Measurements from ENCODE around the gene RAB1B.

DNA sequence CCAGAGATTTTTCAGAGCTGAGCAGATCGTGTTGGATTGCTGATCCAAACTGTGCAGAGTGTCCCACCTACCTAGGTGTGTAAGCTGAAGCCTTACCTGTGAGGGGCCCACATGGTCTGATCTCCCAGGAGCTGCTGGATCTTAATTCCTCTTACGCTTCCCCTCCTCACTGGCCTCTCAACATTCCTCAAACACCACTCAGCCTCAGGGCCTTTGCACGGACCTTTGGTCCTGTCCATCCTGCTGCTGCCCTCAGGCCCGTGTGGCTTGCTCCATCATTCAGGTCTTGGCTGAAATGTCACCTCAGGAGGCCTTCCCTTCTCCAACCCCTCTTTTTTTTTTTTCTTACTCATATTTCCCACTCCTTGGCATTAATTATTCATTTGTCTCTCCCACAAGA is 21.1 kb upstream of the RAB1B start:
- TF ChIP-seq, protein P1, sequence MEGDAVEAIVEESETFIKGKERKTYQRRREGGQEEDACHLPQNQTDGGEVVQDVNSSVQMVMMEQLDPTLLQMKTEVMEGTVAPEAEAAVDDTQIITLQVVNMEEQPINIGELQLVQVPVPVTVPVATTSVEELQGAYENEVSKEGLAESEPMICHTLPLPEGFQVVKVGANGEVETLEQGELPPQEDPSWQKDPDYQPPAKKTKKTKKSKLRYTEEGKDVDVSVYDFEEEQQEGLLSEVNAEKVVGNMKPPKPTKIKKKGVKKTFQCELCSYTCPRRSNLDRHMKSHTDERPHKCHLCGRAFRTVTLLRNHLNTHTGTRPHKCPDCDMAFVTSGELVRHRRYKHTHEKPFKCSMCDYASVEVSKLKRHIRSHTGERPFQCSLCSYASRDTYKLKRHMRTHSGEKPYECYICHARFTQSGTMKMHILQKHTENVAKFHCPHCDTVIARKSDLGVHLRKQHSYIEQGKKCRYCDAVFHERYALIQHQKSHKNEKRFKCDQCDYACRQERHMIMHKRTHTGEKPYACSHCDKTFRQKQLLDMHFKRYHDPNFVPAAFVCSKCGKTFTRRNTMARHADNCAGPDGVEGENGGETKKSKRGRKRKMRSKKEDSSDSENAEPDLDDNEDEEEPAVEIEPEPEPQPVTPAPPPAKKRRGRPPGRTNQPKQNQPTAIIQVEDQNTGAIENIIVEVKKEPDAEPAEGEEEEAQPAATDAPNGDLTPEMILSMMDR (conservative IDR thresholded peaks at IDR 0.05 in 1 of 2, IDR thresholded peaks at IDR 0.05 in 1 of 2; ENCODE audit: extremely low read depth in 1 of 2, insufficient read depth in 1 of 2, low read depth in 1 of 2, low read length in 2 of 2) = no peak
- TF ChIP-seq EZH2 (IDR thresholded peaks at IDR 0.05; ENCODE audit: borderline replicate concordance, low read length) = no peak
